PC-9 (cell line): ENCODE results near the gene CCDC88C. TPM values are rescaled to one million over a fixed set of nuclear protein-coding genes. Genes with fewer than 3 reads are reported as not detected.

Experiments
- BruUV-seq: library from RNA; stranded (reverse); fragments of 400-500 nt; replicated peaks from 2 replicates; lab custom pipeline; 2021; lab: Mats Ljungman, UMichigan
- CTCF ChIA-PET: fragments of 300-600 bp; sonication (Branson Sonifier 250); formaldehyde crosslinking; loops from one replicate; lab custom pipeline; 2022; ENCODE audit warnings: antibody characterized with exemption; lab: Charles Lee
- POLR2A ChIA-PET: fragments of 300-600 bp; sonication (Branson Sonifier 250); formaldehyde crosslinking; loops from one replicate; lab custom pipeline; 2022; ENCODE audit warnings: antibody characterized with exemption; ENCODE audit not compliant: unreplicated experiment; lab: Charles Lee
- DNase-seq, 2 experiments: peaks; one replicate each; pipeline versions ENCODE4 v3.0.0 to v3.0.0-alpha.2; 2015 to 2022; ENCODE audit warnings: mixed read lengths in 1 of 2
- H2AFZ ChIP-seq: fragments of 200-600 bp; sonication (generic); 2 replicates; pipeline ENCODE4 v1.8.1; 2017; ENCODE audit warnings: antibody characterized with exemption
- H3F3A ChIP-seq: fragments of 200-600 bp; sonication (generic); 2 replicates; pipeline ENCODE4 v1.8.1; 2017; ENCODE audit warnings: antibody characterized with exemption, mild to moderate bottlenecking, low read depth; ENCODE audit not compliant: insufficient read depth
- H3K27ac ChIP-seq: fragments of 200-600 bp; sonication (generic); 2 replicates; pipeline ENCODE4 v1.6.1; 2016; ENCODE audit warnings: mixed run types
- H3K27me3 ChIP-seq: fragments of 200-600 bp; sonication (generic); 2 replicates; pipeline ENCODE4 v1.6.1; 2016; ENCODE audit warnings: low read depth, mixed run types; ENCODE audit not compliant: insufficient read depth
- H3K36me3 ChIP-seq: fragments of 200-600 bp; sonication (generic); 2 replicates; pipeline ENCODE4 v1.6.1; 2016; ENCODE audit warnings: low read depth, mixed run types
- H3K4me1 ChIP-seq: fragments of 200-600 bp; sonication (generic); replicated peaks from 2 replicates; pipeline ENCODE4 v1.6.1; 2016; ENCODE audit warnings: mixed run types; ENCODE audit not compliant: insufficient read depth
- H3K4me2 ChIP-seq: fragments of 200-600 bp; sonication (generic); 2 replicates; pipeline ENCODE4 v1.6.1; 2017; ENCODE audit warnings: mixed run types
- H3K4me3 ChIP-seq: fragments of 200-600 bp; sonication (generic); 2 replicates; pipeline ENCODE4 v1.6.1; 2016; ENCODE audit warnings: mixed run types
- H3K79me2 ChIP-seq: fragments of 200-600 bp; sonication (generic); 2 replicates; pipeline ENCODE4 v1.6.1; 2017; ENCODE audit warnings: low read depth, mixed run types
- H3K9me2 ChIP-seq: fragments of 200-600 bp; sonication (generic); 2 replicates; pipeline ENCODE4 v1.8.1; 2017; ENCODE audit warnings: mild to moderate bottlenecking; ENCODE audit not compliant: insufficient read depth
- H3K9me3 ChIP-seq: fragments of 200-600 bp; sonication (generic); 2 replicates; pipeline ENCODE4 v1.8.1; 2016; ENCODE audit warnings: low read depth; ENCODE audit not compliant: insufficient read depth
- H4K20me1 ChIP-seq: fragments of 200-600 bp; sonication (generic); 2 replicates; pipeline ENCODE4 v1.8.1; 2017; ENCODE audit not compliant: insufficient read depth
- CTCF ChIP-seq: fragments of 200-600 bp; sonication (generic); conservative IDR thresholded peaks from 2 replicates; pipeline ENCODE4 v1.6.1; 2017; ENCODE audit warnings: mixed run types, antibody characterized with exemption, mild to moderate bottlenecking, moderate library complexity
- EZH2 ChIP-seq: fragments of 200-600 bp; sonication (generic); IDR thresholded peaks from 2 replicates; pipeline ENCODE4 v1.8.0; 2017; ENCODE audit warnings: antibody characterized with exemption, low read depth
- intact Hi-C: fragments of 100-400 bp; cut with micrococcal nuclease; formaldehyde crosslinking; loops from one replicate; pipeline ENCODE4 v1.10.0; 2022; ENCODE audit not compliant: unreplicated experiment
- total RNA-seq: library from RNA; stranded (reverse); gene quantifications from 2 replicates; pipeline ENCODE4 v1.2.3, GENCODE V29; 2021

Gene CCDC88C
- total RNA-seq, 1 experiment from 2014 or later: 7.4 TPM

GRCh38 chr14:91238085-91238484, 179.5 kb downstream of the CCDC88C start:
- BruUV-seq: no TSS peak
- no peak overlapping the region for H3K4me3 ChIP-seq
- H4K20me1 ChIP-seq: no peaks in the 10 kb centered on the region
- CTCF ChIA-PET: no interaction called here
- H3K9me3 ChIP-seq: no peaks in the 10 kb centered on the region
- H3K9me2 ChIP-seq: no peaks in the 10 kb centered on the region
- H3K79me2 ChIP-seq: no peaks in the 10 kb centered on the region
- 0 out of 2 replicates have a peak, but pooled peaks cover 3% of the 10 kb centered on the region for H3K27me3 ChIP-seq
- H3K27ac ChIP-seq: no peak overlapping the region
- H3F3A ChIP-seq: no peaks in the 10 kb centered on the region
- H2AFZ ChIP-seq: no peak overlapping the region
- H3K4me2 ChIP-seq: no peak overlapping the region
- POLR2A ChIA-PET: no interaction called here
- TF ChIP-seq EZH2: no peak
- no peak for TF ChIP-seq CTCF
- intact Hi-C loops: no loop called here
- H3K36me3 ChIP-seq: no peaks in the 10 kb centered on the region
- no peaks in the 10 kb centered on the region for H3K4me1 ChIP-seq
- no peak for DNase-seq

GRCh38 chr14:91237219-91237618, 180.4 kb downstream of the CCDC88C start:
- H3K27me3 ChIP-seq: 0 out of 2 replicates have a peak, but pooled peaks cover 3% of the 10 kb centered on the region
- BruUV-seq: no TSS peak
- TF ChIP-seq CTCF (no peak), EZH2 (no peak)
- H3K79me2 ChIP-seq: no peaks in the 10 kb centered on the region
- CTCF ChIA-PET: no interaction called here
- no peaks in the 10 kb centered on the region for H4K20me1 ChIP-seq
- POLR2A ChIA-PET: no interaction called here
- H3K4me3 ChIP-seq: no peak overlapping the region
- H3K9me2 ChIP-seq: no peaks in the 10 kb centered on the region
- H3K36me3 ChIP-seq: no peaks in the 10 kb centered on the region
- no peak overlapping the region for H2AFZ ChIP-seq
- H3K4me1 ChIP-seq: no peaks in the 10 kb centered on the region
- H3F3A ChIP-seq: no peaks in the 10 kb centered on the region
- no peaks in the 10 kb centered on the region for H3K9me3 ChIP-seq
- intact Hi-C loops: no loop called here
- H3K4me2 ChIP-seq: no peak overlapping the region
- H3K27ac ChIP-seq: no peak overlapping the region
- DNase-seq: no peak

GRCh38 chr14:91235841-91236240, 181.8 kb downstream of the CCDC88C start:
- TF ChIP-seq EZH2: no peak
- TF ChIP-seq CTCF: no peak
- CTCF ChIA-PET: no interaction called here
- no peak overlapping the region for H2AFZ ChIP-seq
- H3F3A ChIP-seq: no peaks in the 10 kb centered on the region
- DNase-seq: no peak
- no peak overlapping the region for H3K4me2 ChIP-seq
- intact Hi-C loops: no loop called here
- POLR2A ChIA-PET: no interaction called here
- no peaks in the 10 kb centered on the region for H4K20me1 ChIP-seq
- H3K27me3 ChIP-seq: 0 out of 2 replicates have a peak, but pooled peaks cover 3% of the 10 kb centered on the region
- H3K36me3 ChIP-seq: no peaks in the 10 kb centered on the region
- H3K4me3 ChIP-seq: no peak overlapping the region
- H3K27ac ChIP-seq: no peak overlapping the region
- no peaks in the 10 kb centered on the region for H3K79me2 ChIP-seq
- no peaks in the 10 kb centered on the region for H3K9me3 ChIP-seq
- no peaks in the 10 kb centered on the region for H3K9me2 ChIP-seq
- BruUV-seq: no TSS peak
- H3K4me1 ChIP-seq: no peaks in the 10 kb centered on the region
